Endothelial cell of umbilical vein (primary cell): ENCODE data around the gene ABLIM1. TPM values are rescaled to one million over a fixed set of nuclear protein-coding genes. Genes with fewer than 3 reads are reported as not detected.

Experiments
- BruUV-seq: library from RNA; stranded (reverse); fragments of 400-500 nt; replicated peaks from 2 replicates; lab custom pipeline; 2021; lab: Mats Ljungman, UMichigan
- CTCF ChIA-PET: fragments of 300-600, 350-600 bp; sonication (Branson Sonifier 250); formaldehyde crosslinking; loops from one replicate; lab custom pipeline; 2021; ENCODE audit warnings: antibody characterized with exemption, inconsistent platforms; lab: Charles Lee
- POLR2A ChIA-PET: fragments of 300-600, 350-600 bp; sonication (Branson Sonifier 250); formaldehyde crosslinking; loops from one replicate; lab custom pipeline; 2021; ENCODE audit warnings: antibody characterized with exemption, inconsistent platforms; lab: Charles Lee
- DNase-seq: peaks from one replicate; pipeline ENCODE4 v3.0.0-alpha.2; 2011; ENCODE audit warnings: low read depth, low spot score
- FAIRE-seq: peaks from 2 replicates; lab custom pipeline; 2011; peaks lifted over from hg19 to GRCh38; lab: Jason Lieb, UNC
- H2AFZ ChIP-seq: 2 replicates; pipeline ENCODE4 v1.6.0; 2012; ENCODE audit warnings: low read depth, low read length, control low read depth, inconsistent platforms
- H3K27ac ChIP-seq: 2 replicates; pipeline ENCODE4 v1.5.1; 2011; ENCODE audit warnings: low read depth, mild to moderate bottlenecking, control low read depth, low read length, moderate library complexity; ENCODE audit not compliant: insufficient read depth
- H3K27me3 ChIP-seq, 2 experiments: 2 replicates each; pipeline versions ENCODE4 v1.6.0 to v1.6.1; 2011; ENCODE audit warnings: low read length in 2 of 2, mixed read lengths in 1 of 2; ENCODE audit not compliant: control insufficient read depth in 2 of 2, insufficient read depth in 2 of 2
- H3K36me3 ChIP-seq, 2 experiments: 2 replicates in 1 of 2; 3 replicates in 1 of 2; pipeline ENCODE4 v1.5.1; 2011; ENCODE audit warnings: low read length in 2 of 2, mild to moderate bottlenecking in 1 of 2, moderate library complexity in 1 of 2; ENCODE audit not compliant: control insufficient read depth in 2 of 2, insufficient read depth in 2 of 2; ENCODE audit errors: extremely low read depth in 1 of 2
- H3K4me1 ChIP-seq: 3 replicates; pipeline ENCODE4 v1.5.1; 2011; ENCODE audit warnings: mild to moderate bottlenecking, low read length; ENCODE audit not compliant: control insufficient read depth, insufficient read depth; ENCODE audit errors: extremely low read depth
- H3K4me2 ChIP-seq: 2 replicates; pipeline ENCODE4 v1.6.1; 2011; ENCODE audit warnings: low read length, control low read depth, mixed read lengths; ENCODE audit not compliant: insufficient read depth
- H3K4me3 ChIP-seq, 3 experiments: fragments of 200-600 bp in 1 of 3; sonication (generic), shearing (Covaris generic) in 1 of 3; replicated peaks in 1 of 3; 2 replicates each; pipeline ENCODE4 v1.5.1; 2011 to 2016; ENCODE audit warnings: control low read depth in 3 of 3, low read length in 3 of 3, mild to moderate bottlenecking in 2 of 3, inconsistent platforms in 1 of 3, low read depth in 1 of 3, moderate library complexity in 1 of 3; ENCODE audit not compliant: insufficient read depth in 1 of 3
- H3K79me2 ChIP-seq: 2 replicates; pipeline ENCODE4 v1.6.0; 2012; ENCODE audit warnings: low read length, inconsistent platforms; ENCODE audit not compliant: control insufficient read depth, insufficient read depth
- H3K9ac ChIP-seq: replicated peaks from 2 replicates; pipeline ENCODE3; 2011; ENCODE audit warnings: low read length, control low read depth; ENCODE audit not compliant: insufficient read depth; ENCODE audit errors: extremely low read depth
- H3K9me1 ChIP-seq: replicated peaks from 3 replicates; pipeline ENCODE4 v1.6.0; 2011; ENCODE audit warnings: mild to moderate bottlenecking, low read length; ENCODE audit not compliant: control insufficient read depth, insufficient read depth; ENCODE audit errors: extremely low read depth
- H3K9me3 ChIP-seq: replicated peaks from 2 replicates; pipeline ENCODE4 v1.5.1; 2012; ENCODE audit warnings: low read length, inconsistent platforms; ENCODE audit not compliant: control insufficient read depth, insufficient read depth
- H4K20me1 ChIP-seq: replicated peaks from 2 replicates; pipeline ENCODE3; 2011; ENCODE audit warnings: mild to moderate bottlenecking, low read length; ENCODE audit not compliant: control insufficient read depth, insufficient read depth; ENCODE audit errors: extremely low read depth
- CTCF ChIP-seq, 2 donors: IDR thresholded peaks; 1 replicate in 1 of 2; 2 replicates in 1 of 2; pipeline ENCODE4 v1.5.1; 2011; ENCODE audit warnings: low read length in 2 of 2, mild to moderate bottlenecking in 2 of 2, moderate library complexity in 2 of 2, control low read depth in 1 of 2, inconsistent platforms in 1 of 2, low read depth in 1 of 2; ENCODE audit not compliant: insufficient read depth in 1 of 2; ENCODE audit errors: extremely low read depth in 1 of 2
- EZH2 ChIP-seq: IDR thresholded peaks from 2 replicates; pipeline ENCODE4 v1.6.1; 2012; ENCODE audit warnings: borderline replicate concordance, low read depth, mild to moderate bottlenecking, moderate library complexity, low read length, inconsistent platforms; ENCODE audit not compliant: severe bottlenecking
- FOS ChIP-seq: IDR thresholded peaks from 2 replicates; pipeline ENCODE4 v1.6.1; 2011; ENCODE audit warnings: mild to moderate bottlenecking, low read length, moderate library complexity, borderline replicate concordance; ENCODE audit not compliant: insufficient read depth
- GATA2 ChIP-seq: IDR thresholded peaks from 2 replicates; pipeline ENCODE4 v1.7.0; 2011; ENCODE audit warnings: low read depth, mild to moderate bottlenecking, moderate library complexity, mixed read lengths, low read length; ENCODE audit not compliant: insufficient read length, insufficient read depth
- JUN ChIP-seq: IDR thresholded peaks from 2 replicates; pipeline ENCODE4 v1.6.1; 2011; ENCODE audit warnings: borderline replicate concordance, low read depth; ENCODE audit not compliant: insufficient read length, insufficient read depth
- MAX ChIP-seq: IDR thresholded peaks from 2 replicates; pipeline ENCODE4 v1.6.1; 2011; ENCODE audit not compliant: insufficient read depth, insufficient read length
- MYC ChIP-seq: IDR thresholded peaks from one replicate; pipeline ENCODE4 v1.6.1; 2011; ENCODE audit warnings: mild to moderate bottlenecking, low read depth, low read length
- POLR2A ChIP-seq: IDR thresholded peaks from 2 replicates; pipeline ENCODE4 v1.6.1; 2012; ENCODE audit warnings: low read depth, mild to moderate bottlenecking, control low read depth, low read length
- POLR2AphosphoS5 ChIP-seq: IDR thresholded peaks from 2 replicates; pipeline ENCODE4 v1.6.1; 2012; ENCODE audit warnings: low read depth, mild to moderate bottlenecking, control low read depth, low read length, moderate library complexity; ENCODE audit not compliant: insufficient read depth
- dilution Hi-C: fragments of 300-500 bp; cut with MboI; formaldehyde crosslinking; loops from one replicate; pipeline ENCODE4 v1.15.0; 2019; ENCODE audit warnings: low sequenced_read_pairs; ENCODE audit not compliant: extremely low pct_ligation_motif_present
- intact Hi-C: fragments of 100-400 bp; cut with micrococcal nuclease; formaldehyde crosslinking; loops from one replicate; pipeline ENCODE4 v1.10.0; 2022
- polyA plus RNA-seq, 4 experiments: library from polyadenylated mRNA; depleted of rRNA in 3 of 4; stranded (reverse) in 3 of 4; unstranded in 1 of 4; fragments of >200 nt; gene quantifications; 2 replicates each; pipeline versions ENCODE4 v1.2.1 to v1.2.3, GENCODE V29; 2011 to 2012; ENCODE audit warnings: missing spikeins in 1 of 4
- total RNA-seq: library from RNA; stranded (reverse); gene quantifications from 2 replicates; pipeline ENCODE4 v1.2.3, GENCODE V29; 2021

The ABLIM1 gene
- total and polyA plus RNA-seq, 2 donors (not counting 3 experiments of a cell fraction or from before 2014, with no cell fraction given): 128 to 235 TPM

- Histone ChIP-seq H3K9me3 (no peaks in the 10 kb centered on the region), H3K27me3 (no peaks in the 10 kb centered on the region), H4K20me1 (no peaks in the 10 kb centered on the region), H3K4me2 (no peak overlapping the region), H3K27ac (no peak overlapping the region), H3K36me3 (peaks cover 2 to 39% of the 10 kb centered on the region in 2 experiments), H3K4me3 (no peak overlapping the region), H3K9ac (no peak overlapping the region), H3K9me1 (no peaks in the 10 kb centered on the region), H3K4me1 (peaks cover 13% of the 10 kb centered on the region), H2AFZ (no peak overlapping the region), H3K79me2 (no peaks in the 10 kb centered on the region)
- CTCF ChIA-PET: interaction anchor here (1.0 to 3.0 kb wide), 2 partner anchors 138 to 262 kb away, joined by 3 to 15 read pairs; no protein-coding TSS in a partner anchor
- no TSS peak for BruUV-seq
- dilution Hi-C loops (no loop called here), intact Hi-C loops (no loop called here)
- FAIRE-seq (no peak), DNase-seq (no peak)
- no peak for TF ChIP-seq POLR2AphosphoS5
- no peak for TF ChIP-seq CTCF (IDR thresholded peaks at IDR 0.05; ENCODE audit: extremely low read depth in 1 of 2, insufficient read depth in 1 of 2, low read depth in 1 of 2, low read length in 2 of 2)
- POLR2A ChIA-PET: no interaction called here
Measured at GRCh38 chr10:114442091-114442630, 215.9 kb downstream of the ABLIM1 start.

- Histone ChIP-seq H3K27ac (no peak overlapping the region), H3K9ac (no peak overlapping the region), H3K9me1 (no peaks in the 10 kb centered on the region), H3K4me2 (no peak overlapping the region), H3K9me3 (no peaks in the 10 kb centered on the region), H3K4me3 (no peak overlapping the region), H2AFZ (no peak overlapping the region), H4K20me1 (no peaks in the 10 kb centered on the region), H3K36me3 (peaks cover 2 to 44% of the 10 kb centered on the region in 2 experiments), H3K4me1 (peaks cover 2% of the 10 kb centered on the region), H3K79me2 (no peaks in the 10 kb centered on the region), H3K27me3 (no peaks in the 10 kb centered on the region)
- no TSS peak for BruUV-seq
- DNase-seq: no peak
- dilution Hi-C loops: no loop called here
- FAIRE-seq: peak; percentile 24
- POLR2A ChIA-PET: no interaction called here
- no peak for TF ChIP-seq CTCF (IDR thresholded peaks at IDR 0.05; ENCODE audit: extremely low read depth in 1 of 2, insufficient read depth in 1 of 2, low read depth in 1 of 2, low read length in 2 of 2)
- no peak for TF ChIP-seq JUN
- no peak for TF ChIP-seq MYC
- no peak for TF ChIP-seq EZH2
- TF ChIP-seq GATA2: no peak
- TF ChIP-seq POLR2A: no peak
- TF ChIP-seq POLR2AphosphoS5: no peak
- TF ChIP-seq FOS: no peak
- TF ChIP-seq MAX: no peak
- intact Hi-C loops: no loop called here
- CTCF ChIA-PET: interaction anchor here (3.0 kb wide), 1 partner anchor 137 kb away, joined by 15 read pairs; no protein-coding TSS in a partner anchor
Measured at GRCh38 chr10:114441107-114441506, 217.0 kb downstream of the ABLIM1 start.
